Endothelial cell of umbilical vein (primary cell): Measurements from ENCODE around the gene ME3.

ENCODE experiments used
- CTCF ChIP-seq, 2 donors: IDR thresholded peaks; 1 replicate in 1 of 2; 2 replicates in 1 of 2; pipeline ENCODE4 v1.5.1; 2011; ENCODE audit warnings: low read length in 2 of 2, mild to moderate bottlenecking in 2 of 2, moderate library complexity in 2 of 2, control low read depth in 1 of 2, inconsistent platforms in 1 of 2, low read depth in 1 of 2; ENCODE audit not compliant: insufficient read depth in 1 of 2; ENCODE audit errors: extremely low read depth in 1 of 2
- EZH2 ChIP-seq: IDR thresholded peaks from 2 replicates; pipeline ENCODE4 v1.6.1; 2012; ENCODE audit warnings: borderline replicate concordance, low read depth, mild to moderate bottlenecking, moderate library complexity, low read length, inconsistent platforms; ENCODE audit not compliant: severe bottlenecking
- FOS ChIP-seq: IDR thresholded peaks from 2 replicates; pipeline ENCODE4 v1.6.1; 2011; ENCODE audit warnings: mild to moderate bottlenecking, low read length, moderate library complexity, borderline replicate concordance; ENCODE audit not compliant: insufficient read depth
- GATA2 ChIP-seq: IDR thresholded peaks from 2 replicates; pipeline ENCODE4 v1.7.0; 2011; ENCODE audit warnings: low read depth, mild to moderate bottlenecking, moderate library complexity, mixed read lengths, low read length; ENCODE audit not compliant: insufficient read length, insufficient read depth
- JUN ChIP-seq: IDR thresholded peaks from 2 replicates; pipeline ENCODE4 v1.6.1; 2011; ENCODE audit warnings: borderline replicate concordance, low read depth; ENCODE audit not compliant: insufficient read length, insufficient read depth
- MAX ChIP-seq: IDR thresholded peaks from 2 replicates; pipeline ENCODE4 v1.6.1; 2011; ENCODE audit not compliant: insufficient read depth, insufficient read length
- MYC ChIP-seq: IDR thresholded peaks from one replicate; pipeline ENCODE4 v1.6.1; 2011; ENCODE audit warnings: mild to moderate bottlenecking, low read depth, low read length
- POLR2A ChIP-seq: IDR thresholded peaks from 2 replicates; pipeline ENCODE4 v1.6.1; 2012; ENCODE audit warnings: low read depth, mild to moderate bottlenecking, control low read depth, low read length
- POLR2AphosphoS5 ChIP-seq: IDR thresholded peaks from 2 replicates; pipeline ENCODE4 v1.6.1; 2012; ENCODE audit warnings: low read depth, mild to moderate bottlenecking, control low read depth, low read length, moderate library complexity; ENCODE audit not compliant: insufficient read depth

- no peak for TF ChIP-seq POLR2A
- TF ChIP-seq CTCF (IDR thresholded peaks at IDR 0.05; ENCODE audit: extremely low read depth in 1 of 2, insufficient read depth in 1 of 2, low read depth in 1 of 2, low read length in 2 of 2), result no peak
- no peak for TF ChIP-seq POLR2AphosphoS5
- no peak for TF ChIP-seq MAX
- TF ChIP-seq EZH2, result no peak
- TF ChIP-seq JUN, result no peak
- TF ChIP-seq FOS, result no peak
- no peak for TF ChIP-seq GATA2
- TF ChIP-seq MYC, result no peak
Measured at GRCh38 chr11:86490582-86490981, 181.8 kb downstream of the ME3 start.
